Measurements from ENCODE around the gene ARSB.

DNA sequence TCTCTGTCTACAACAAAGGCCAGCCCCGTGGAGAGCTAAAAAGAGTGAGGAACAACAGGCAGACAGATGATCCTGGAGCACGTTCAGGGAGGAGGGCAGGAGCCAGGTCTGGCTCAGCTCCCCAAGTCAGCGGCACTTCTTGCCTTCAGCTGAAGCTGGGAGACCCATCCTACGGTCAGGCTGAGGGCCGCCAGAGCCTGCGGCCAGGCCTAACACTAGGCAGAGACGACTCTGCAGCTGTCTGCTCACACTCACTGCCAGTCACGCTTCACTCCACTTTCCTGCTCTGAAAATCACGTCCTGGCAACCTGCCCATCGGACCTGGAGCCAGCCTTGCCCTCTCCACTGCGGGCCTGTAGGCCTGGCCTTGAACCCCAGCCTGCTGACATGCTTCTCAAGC is 175.7 kb downstream of the ARSB start:
- TF ChIP-seq, protein P1, sequence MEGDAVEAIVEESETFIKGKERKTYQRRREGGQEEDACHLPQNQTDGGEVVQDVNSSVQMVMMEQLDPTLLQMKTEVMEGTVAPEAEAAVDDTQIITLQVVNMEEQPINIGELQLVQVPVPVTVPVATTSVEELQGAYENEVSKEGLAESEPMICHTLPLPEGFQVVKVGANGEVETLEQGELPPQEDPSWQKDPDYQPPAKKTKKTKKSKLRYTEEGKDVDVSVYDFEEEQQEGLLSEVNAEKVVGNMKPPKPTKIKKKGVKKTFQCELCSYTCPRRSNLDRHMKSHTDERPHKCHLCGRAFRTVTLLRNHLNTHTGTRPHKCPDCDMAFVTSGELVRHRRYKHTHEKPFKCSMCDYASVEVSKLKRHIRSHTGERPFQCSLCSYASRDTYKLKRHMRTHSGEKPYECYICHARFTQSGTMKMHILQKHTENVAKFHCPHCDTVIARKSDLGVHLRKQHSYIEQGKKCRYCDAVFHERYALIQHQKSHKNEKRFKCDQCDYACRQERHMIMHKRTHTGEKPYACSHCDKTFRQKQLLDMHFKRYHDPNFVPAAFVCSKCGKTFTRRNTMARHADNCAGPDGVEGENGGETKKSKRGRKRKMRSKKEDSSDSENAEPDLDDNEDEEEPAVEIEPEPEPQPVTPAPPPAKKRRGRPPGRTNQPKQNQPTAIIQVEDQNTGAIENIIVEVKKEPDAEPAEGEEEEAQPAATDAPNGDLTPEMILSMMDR (IDR thresholded peaks at IDR 0.05; ENCODE audit: low read length): no peak
- TF ChIP-seq EZH2phosphoT487 (IDR thresholded peaks at IDR 0.05; ENCODE audit: low read length): no peak
- no peak for TF ChIP-seq EZH2 (optimal IDR thresholded peaks at IDR 0.05; ENCODE audit: low read depth, low read length)
